GM20000 (cell line): ENCODE data around the gene MAPK4.
"Not testable (repeated sequence)": the region's sequence is repeated elsewhere in the genome, so short reads cannot be mapped to it uniquely, and the experiment has no call there.

Source experiments
- DNase-seq: peaks from one replicate; pipeline ENCODE4 v3.0.0; 2012; ENCODE audit warnings: low spot score
- TF ChIP-seq, protein P1 (sequence below): IDR thresholded peaks from 2 replicates; pipeline ENCODE4 v1.5.1; 2012; ENCODE audit warnings: mild to moderate bottlenecking, control low read depth; ENCODE audit errors: extremely low read depth, missing control alignments

MAPK4 gene

GRCh38 chr18:50569930-50570329 is 10.0 kb downstream of the MAPK4 start:
- TF ChIP-seq, protein P1, sequence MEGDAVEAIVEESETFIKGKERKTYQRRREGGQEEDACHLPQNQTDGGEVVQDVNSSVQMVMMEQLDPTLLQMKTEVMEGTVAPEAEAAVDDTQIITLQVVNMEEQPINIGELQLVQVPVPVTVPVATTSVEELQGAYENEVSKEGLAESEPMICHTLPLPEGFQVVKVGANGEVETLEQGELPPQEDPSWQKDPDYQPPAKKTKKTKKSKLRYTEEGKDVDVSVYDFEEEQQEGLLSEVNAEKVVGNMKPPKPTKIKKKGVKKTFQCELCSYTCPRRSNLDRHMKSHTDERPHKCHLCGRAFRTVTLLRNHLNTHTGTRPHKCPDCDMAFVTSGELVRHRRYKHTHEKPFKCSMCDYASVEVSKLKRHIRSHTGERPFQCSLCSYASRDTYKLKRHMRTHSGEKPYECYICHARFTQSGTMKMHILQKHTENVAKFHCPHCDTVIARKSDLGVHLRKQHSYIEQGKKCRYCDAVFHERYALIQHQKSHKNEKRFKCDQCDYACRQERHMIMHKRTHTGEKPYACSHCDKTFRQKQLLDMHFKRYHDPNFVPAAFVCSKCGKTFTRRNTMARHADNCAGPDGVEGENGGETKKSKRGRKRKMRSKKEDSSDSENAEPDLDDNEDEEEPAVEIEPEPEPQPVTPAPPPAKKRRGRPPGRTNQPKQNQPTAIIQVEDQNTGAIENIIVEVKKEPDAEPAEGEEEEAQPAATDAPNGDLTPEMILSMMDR: no peak
- no peak for DNase-seq

GRCh38 chr18:50571606-50572005 is 11.7 kb downstream of the MAPK4 start:
- no peak for DNase-seq

DNA sequence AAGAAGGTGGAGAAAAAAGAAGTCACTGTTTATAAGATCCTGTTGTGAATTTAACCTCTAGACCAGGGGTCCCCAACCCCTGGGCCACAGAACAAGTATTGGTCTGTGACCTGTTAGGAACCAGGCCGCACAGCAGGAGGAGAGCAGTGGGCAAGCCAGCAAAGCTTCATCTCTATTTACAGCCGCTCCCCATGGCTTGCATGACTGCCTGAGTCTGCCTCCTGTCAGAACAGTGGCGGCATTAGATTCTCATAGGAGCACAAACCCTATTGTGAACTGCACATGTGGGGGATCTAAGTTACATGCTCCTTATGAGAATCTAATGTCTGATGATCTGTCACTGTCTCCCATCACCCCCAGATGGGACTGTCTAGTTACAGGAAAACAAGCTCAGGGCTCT is 13.3 kb downstream of the MAPK4 start:
- DNase-seq: not testable (repeated sequence)

More at GRCh38 chr18:50571606-50572005, 11.7 kb downstream of the MAPK4 start:
- TF ChIP-seq, protein P1: no peak

GRCh38 chr18:50573679-50574078 is 13.8 kb downstream of the MAPK4 start:
- TF ChIP-seq, protein P1: no peak
- DNase-seq: no peak

GRCh38 chr18:50578030-50578429 is 18.1 kb downstream of the MAPK4 start:
- no peak for DNase-seq
- TF ChIP-seq, protein P1: no peak

GRCh38 chr18:50578651-50579050 is 18.8 kb downstream of the MAPK4 start:
- no peak for DNase-seq
- TF ChIP-seq, protein P1: no peak

GRCh38 chr18:50579061-50579774 is 19.3 kb downstream of the MAPK4 start:
- TF ChIP-seq, protein P1: no peak
- DNase-seq: no peak

- TF ChIP-seq, protein P1: no peak
- no peak for DNase-seq
These were observed 21.6 kb downstream of the MAPK4 start for GRCh38 chr18:50581517-50581916.
